GM12875 (cell line): ENCODE results near the gene PDYN.

Experiments
- H3K4me3 ChIP-seq: one replicate; pipeline ENCODE4 v1.5.1; 2011; ENCODE audit warnings: low read depth, low read length, control low read depth
- TF ChIP-seq, protein P1 (sequence below): IDR thresholded peaks from 2 replicates; pipeline ENCODE4 v1.5.1; 2011; ENCODE audit warnings: low read depth, mild to moderate bottlenecking, control low read depth, inconsistent platforms, low read length, moderate library complexity, borderline replicate concordance; ENCODE audit not compliant: insufficient read depth

PDYN gene

DNA sequence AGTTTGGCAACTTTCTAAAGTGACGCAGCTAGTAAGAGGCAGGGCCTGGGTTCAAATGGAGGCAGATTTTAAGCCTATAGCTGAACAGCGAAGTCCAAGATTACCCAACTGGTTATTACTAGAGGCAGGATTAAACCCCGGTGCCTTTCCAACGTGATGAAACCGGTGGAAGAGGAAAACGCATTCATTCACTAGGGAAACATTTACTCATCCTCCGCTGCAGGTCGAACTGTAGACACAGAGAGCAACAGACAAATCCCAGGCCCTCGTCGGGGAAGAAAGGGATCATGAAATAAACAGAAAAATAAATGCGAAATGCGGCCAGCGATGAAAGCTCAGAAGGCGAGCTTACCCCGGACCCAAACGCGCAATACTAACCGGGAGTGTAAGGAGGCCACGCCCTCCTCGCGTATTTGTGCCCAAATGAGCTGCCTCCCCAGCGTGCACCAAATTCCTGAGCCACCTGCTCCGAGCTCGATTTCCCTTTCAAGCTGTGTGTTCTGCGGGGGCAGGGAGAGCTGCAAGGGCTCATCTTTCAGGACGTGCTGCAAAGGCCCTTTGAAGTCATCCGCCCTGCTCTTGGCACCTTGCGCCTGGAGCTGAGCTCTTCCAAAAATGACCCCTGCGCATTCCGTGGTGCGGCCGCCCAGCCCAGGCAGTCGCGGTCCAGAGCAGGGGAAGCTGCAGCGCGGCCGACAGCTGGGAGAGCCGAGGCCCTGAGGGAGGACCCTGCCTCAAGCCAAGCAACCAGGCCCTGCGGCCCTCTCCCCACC, 46.9 kb downstream of the PDYN start:
- TF ChIP-seq, protein P1, sequence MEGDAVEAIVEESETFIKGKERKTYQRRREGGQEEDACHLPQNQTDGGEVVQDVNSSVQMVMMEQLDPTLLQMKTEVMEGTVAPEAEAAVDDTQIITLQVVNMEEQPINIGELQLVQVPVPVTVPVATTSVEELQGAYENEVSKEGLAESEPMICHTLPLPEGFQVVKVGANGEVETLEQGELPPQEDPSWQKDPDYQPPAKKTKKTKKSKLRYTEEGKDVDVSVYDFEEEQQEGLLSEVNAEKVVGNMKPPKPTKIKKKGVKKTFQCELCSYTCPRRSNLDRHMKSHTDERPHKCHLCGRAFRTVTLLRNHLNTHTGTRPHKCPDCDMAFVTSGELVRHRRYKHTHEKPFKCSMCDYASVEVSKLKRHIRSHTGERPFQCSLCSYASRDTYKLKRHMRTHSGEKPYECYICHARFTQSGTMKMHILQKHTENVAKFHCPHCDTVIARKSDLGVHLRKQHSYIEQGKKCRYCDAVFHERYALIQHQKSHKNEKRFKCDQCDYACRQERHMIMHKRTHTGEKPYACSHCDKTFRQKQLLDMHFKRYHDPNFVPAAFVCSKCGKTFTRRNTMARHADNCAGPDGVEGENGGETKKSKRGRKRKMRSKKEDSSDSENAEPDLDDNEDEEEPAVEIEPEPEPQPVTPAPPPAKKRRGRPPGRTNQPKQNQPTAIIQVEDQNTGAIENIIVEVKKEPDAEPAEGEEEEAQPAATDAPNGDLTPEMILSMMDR, result no peak
- H3K4me3 ChIP-seq, result no peak overlapping the region

- H3K4me3 ChIP-seq, result no peak overlapping the region
- TF ChIP-seq, protein P1, result no peak
These were observed 47.5 kb downstream of the PDYN start for GRCh38 chr20:1946442-1946761.

DNA sequence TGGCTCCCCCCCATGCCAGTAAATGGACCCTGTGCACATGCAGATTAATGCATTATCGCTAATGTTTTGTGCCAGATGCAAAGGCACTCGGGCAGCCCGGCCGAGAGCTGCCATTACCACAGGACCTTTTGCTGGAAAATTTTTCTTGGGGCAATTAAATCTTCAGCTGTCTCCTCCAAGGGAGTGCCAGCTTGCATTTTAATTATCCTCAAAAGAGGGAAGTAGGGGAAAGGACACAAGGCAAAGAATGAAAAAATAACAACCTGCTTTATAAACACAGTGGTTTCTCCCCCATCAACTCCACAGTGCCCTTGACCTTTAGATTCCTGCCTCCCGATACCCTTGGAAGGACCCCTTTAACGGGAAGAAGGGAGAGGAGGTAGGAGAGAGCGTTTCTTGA, 48.2 kb downstream of the PDYN start:
- H3K4me3 ChIP-seq, result no peak overlapping the region
- TF ChIP-seq, protein P1, result no peak

DNA sequence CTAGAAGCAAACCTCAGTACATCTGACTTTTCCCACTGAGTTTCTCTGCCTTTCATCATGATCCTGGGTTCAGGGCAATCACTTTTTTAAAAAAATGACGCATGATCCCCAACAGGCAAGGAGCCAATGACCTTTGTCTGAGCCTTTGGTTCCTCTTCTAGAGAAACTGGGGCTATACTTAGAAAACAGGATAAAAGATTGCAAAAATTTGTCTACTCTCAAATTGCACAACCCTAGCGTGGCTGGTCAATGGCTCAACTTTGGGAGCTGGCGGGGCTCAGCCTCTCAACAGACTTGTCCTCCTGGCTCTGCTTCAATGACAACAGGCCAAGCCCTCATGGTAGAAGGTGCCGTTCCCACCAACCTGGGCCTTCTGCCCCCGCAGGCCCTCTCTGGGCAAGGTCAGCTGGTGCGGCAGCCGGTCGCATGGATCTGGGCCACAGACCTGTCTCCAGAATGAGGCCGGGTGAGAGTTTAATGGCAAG, 48.7 kb downstream of the PDYN start:
- TF ChIP-seq, protein P1, result no peak
- no peak overlapping the region for H3K4me3 ChIP-seq

DNA sequence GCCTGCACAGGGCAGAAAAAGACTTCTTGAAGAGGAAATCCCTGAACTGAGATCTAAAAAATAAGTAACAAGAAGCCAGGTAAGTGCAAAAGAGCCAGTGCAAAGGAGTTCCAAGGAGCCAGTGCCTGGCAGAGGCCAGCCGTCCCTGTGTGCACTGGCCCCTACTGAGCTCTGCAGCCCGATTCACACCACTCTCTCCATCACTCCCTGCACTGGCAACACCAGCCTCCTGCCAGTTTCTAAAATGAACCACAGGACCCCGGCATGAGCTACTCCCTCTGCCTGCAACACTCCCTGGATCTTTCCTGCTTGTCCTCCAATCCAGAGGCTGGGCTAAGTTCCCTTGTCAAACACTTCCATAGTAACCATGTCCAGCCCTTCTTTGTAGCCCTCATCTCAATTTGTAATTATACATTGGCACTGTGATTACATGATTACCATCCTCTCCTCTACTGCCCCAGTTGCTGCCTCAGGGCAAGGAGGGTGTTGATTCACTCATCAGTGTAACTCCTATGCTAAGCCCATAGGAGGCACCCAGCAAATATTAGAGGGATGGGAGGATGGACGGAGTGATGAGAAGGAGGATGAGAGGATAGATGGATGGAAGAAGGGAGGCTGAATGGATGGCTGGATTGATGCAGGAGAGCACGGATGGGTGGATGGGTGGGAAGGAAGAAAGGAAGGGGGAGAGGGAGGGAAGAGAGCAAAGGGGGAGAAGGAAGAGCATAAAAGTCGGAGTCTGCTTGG, 49.3 kb downstream of the PDYN start:
- TF ChIP-seq, protein P1, result no peak
- H3K4me3 ChIP-seq, result no peak overlapping the region

DNA sequence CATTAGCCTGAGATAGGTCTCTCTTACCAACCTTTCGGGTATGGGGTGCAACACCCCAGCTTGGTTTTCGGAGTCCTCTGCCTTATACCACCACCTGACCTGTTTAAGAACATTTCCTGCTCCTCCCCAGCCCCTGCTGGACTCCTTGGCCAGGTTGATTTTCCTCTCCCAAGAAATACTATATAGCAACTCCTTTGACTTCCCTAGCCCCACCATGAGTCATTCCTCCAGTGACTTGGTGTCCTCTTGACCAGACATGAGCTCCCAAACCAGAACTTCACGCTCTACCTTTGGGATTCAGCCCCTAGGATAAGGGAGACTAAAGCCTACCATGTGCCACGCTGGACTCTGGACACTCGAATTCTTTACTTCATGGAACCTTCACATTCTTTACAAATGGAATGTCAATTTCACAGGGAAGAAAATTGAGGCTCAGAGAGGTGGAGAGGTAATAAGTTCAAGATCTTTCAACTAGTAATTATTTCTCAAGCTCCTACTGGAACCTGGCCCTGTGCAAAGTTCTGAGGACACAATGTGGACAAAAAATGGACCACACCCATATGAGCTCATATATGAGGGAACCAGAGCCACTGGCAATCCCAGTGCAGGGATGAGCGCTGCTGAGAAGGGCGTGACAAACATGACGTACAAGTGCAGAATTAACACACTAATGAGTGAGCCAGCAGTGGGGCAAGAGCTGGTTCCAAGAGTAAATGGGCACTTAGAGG, 50.4 kb downstream of the PDYN start:
- H3K4me3 ChIP-seq, result no peak overlapping the region

More for the DNA sequence above, 50.4 kb downstream of the PDYN start:
- TF ChIP-seq, protein P1, result no peak
